GM19468 (cell line): ENCODE data around the gene MON1A.
"Not testable (repeated sequence)": the region's sequence is repeated elsewhere in the genome, so short reads cannot be mapped to it uniquely, and the experiment has no call there.

Experiments used
- ATAC-seq: cut with Tn5 transposase; IDR thresholded peaks from one replicate; pipeline ENCODE4 v1.9.1; 2021; ENCODE audit warnings: mild to moderate bottlenecking, moderate library complexity, moderate number of reproducible peaks; ENCODE audit not compliant: unreplicated experiment; ENCODE audit errors: extremely low read depth

MON1A gene

GRCh38 chr3:49929291-49930167, at the start of gene MON1A:
Gene MON1A, minus strand, starts transcription at chr3:49929811. Its CDS starts 16,465 bp downstream, at chr3:49913346.
- peak; percentile 84 for ATAC-seq

GRCh38 chr3:49976942-49977341, 47.3 kb upstream of the MON1A start:
- no peak for ATAC-seq

GRCh38 chr3:49972656-49973055, 43.0 kb upstream of the MON1A start:
- no peak for ATAC-seq

- ATAC-seq = no peak
Observed at GRCh38 chr3:49968346-49968745, 38.7 kb upstream of the MON1A start.

- ATAC-seq = no peak
Observed at GRCh38 chr3:49967291-49967690, 37.7 kb upstream of the MON1A start.

GRCh38 chr3:49966233-49966942, 36.8 kb upstream of the MON1A start:
- no peak for ATAC-seq

GRCh38 chr3:49955636-49956035, 26.0 kb upstream of the MON1A start:
- no peak for ATAC-seq

- ATAC-seq = no peak
Observed at GRCh38 chr3:49952924-49953323, 23.3 kb upstream of the MON1A start.

- ATAC-seq = no peak
Observed at GRCh38 chr3:49942651-49943050, 13.0 kb upstream of the MON1A start.

GRCh38 chr3:49940667-49941249, 11.1 kb upstream of the MON1A start:
- no peak for ATAC-seq

- peak; percentile 76 for ATAC-seq
Observed at GRCh38 chr3:49939858-49940666, 10.5 kb upstream of the MON1A start, which contains the start of gene RBM6. Gene RBM6, plus strand, starts transcription at chr3:49940150. Its CDS starts 22,492 bp downstream, at chr3:49962642.

- ATAC-seq = no peak
Observed at GRCh38 chr3:49937090-49937489, 7.5 kb upstream of the MON1A start.

- not testable (repeated sequence) for ATAC-seq
Observed at GRCh38 chr3:49932281-49932680, 2.7 kb upstream of the MON1A start.

- ATAC-seq = no peak
Observed at GRCh38 chr3:49930922-49931321, 1.3 kb upstream of the MON1A start.

- ATAC-seq = no peak
Observed at GRCh38 chr3:49930168-49930690, 618 bp upstream of the MON1A start.

GRCh38 chr3:49928481-49929017, 1.1 kb downstream of the MON1A start:
- no peak for ATAC-seq

GRCh38 chr3:49927798-49928197, 1.8 kb downstream of the MON1A start:
- ATAC-seq = no peak

- ATAC-seq = no peak
Observed at GRCh38 chr3:49926117-49926728, 3.4 kb downstream of the MON1A start.

GRCh38 chr3:49925485-49925884, 4.1 kb downstream of the MON1A start:
- no peak for ATAC-seq
